ENCODE measurements around the gene IGLL5. TPM values are rescaled to one million over a fixed set of nuclear protein-coding genes. Genes with fewer than 3 reads are reported as not detected.

IGLL5 gene
- total and polyA plus RNA-seq, 2 donors (not counting 3 experiments of a cell fraction or from before 2014, with no cell fraction given): not detected

GRCh38 chr22:22856885-22857606, 30.6 kb upstream of the IGLL5 start:
- Histone ChIP-seq H3K4me1 (ENCODE audit: control insufficient read depth, extremely low read depth, insufficient read depth, low read length) (no peaks in the 10 kb centered on the region), H3K9me3 (replicated peaks; ENCODE audit: control insufficient read depth, insufficient read depth, low read length) (no peaks in the 10 kb centered on the region), H3K9ac (replicated peaks; ENCODE audit: extremely low read depth, insufficient read depth, low read length) (no peak overlapping the region), H3K79me2 (ENCODE audit: control insufficient read depth, insufficient read depth, low read length) (no peaks in the 10 kb centered on the region), H3K27me3 (ENCODE audit: control insufficient read depth in 2 of 2, insufficient read depth in 2 of 2, low read length in 2 of 2) (peaks cover 3 to 7% of the 10 kb centered on the region in 2 experiments), H3K4me3 (replicated peaks in 1 of 3; ENCODE audit: insufficient read depth in 1 of 3, low read depth in 1 of 3, low read length in 3 of 3) (no peak overlapping the region), H4K20me1 (replicated peaks; ENCODE audit: control insufficient read depth, extremely low read depth, insufficient read depth, low read length) (no peaks in the 10 kb centered on the region), H3K27ac (ENCODE audit: insufficient read depth, low read depth, low read length) (no peak overlapping the region), H3K9me1 (replicated peaks; ENCODE audit: control insufficient read depth, extremely low read depth, insufficient read depth, low read length) (no peaks in the 10 kb centered on the region), H3K36me3 (ENCODE audit: control insufficient read depth in 2 of 2, extremely low read depth in 1 of 2, insufficient read depth in 2 of 2, low read length in 2 of 2) (no peaks in the 10 kb centered on the region), H2AFZ (ENCODE audit: low read depth, low read length) (no peak overlapping the region), H3K4me2 (ENCODE audit: insufficient read depth, low read length) (no peak overlapping the region)
- BruUV-seq (replicated peaks): no TSS peak
- ChIA-PET CTCF (interaction anchor here (0.6 to 2.2 kb wide), 5 partner anchors 9 to 99 kb away, joined by 3 to 20 read pairs (median 4); no protein-coding TSS in a partner anchor), POLR2A (no interaction called here)
- no peak for FAIRE-seq
- no peak for DNase-seq (ENCODE audit: low read depth, low spot score)
- TF ChIP-seq MAX (IDR thresholded peaks at IDR 0.05; ENCODE audit: insufficient read depth, insufficient read length) (no peak), JUN (IDR thresholded peaks at IDR 0.05; ENCODE audit: borderline replicate concordance, insufficient read depth, insufficient read length, low read depth) (no peak), MYC (IDR thresholded peaks at IDR 0.05; ENCODE audit: low read depth, low read length) (no peak), CTCF (IDR thresholded peaks at IDR 0.05; ENCODE audit: extremely low read depth in 1 of 2, insufficient read depth in 1 of 2, low read depth in 1 of 2, low read length in 2 of 2) (no peak), FOS (IDR thresholded peaks at IDR 0.05; ENCODE audit: borderline replicate concordance, insufficient read depth, low read length) (no peak), POLR2A (IDR thresholded peaks at IDR 0.05; ENCODE audit: low read depth, low read length) (no peak), EZH2 (IDR thresholded peaks at IDR 0.05; ENCODE audit: borderline replicate concordance, low read depth, low read length, severe bottlenecking) (no peak), POLR2AphosphoS5 (IDR thresholded peaks at IDR 0.05; ENCODE audit: insufficient read depth, low read depth, low read length) (no peak), GATA2 (IDR thresholded peaks at IDR 0.05; ENCODE audit: insufficient read depth, insufficient read length, low read depth, low read length) (no peak)
- intact Hi-C loops (cut with micrococcal nuclease) (no loop called here), dilution Hi-C loops (cut with MboI; ENCODE audit: extremely low pct_ligation_motif_present, low sequenced_read_pairs) (no loop called here)

Measured in endothelial cell of umbilical vein (primary cell).